ENCODE data around the gene PELI2.

- TF ChIP-seq E2F5 (CRISPR knock-in tag; IDR thresholded peaks at IDR 0.05) (no peak), FOXP4 (CRISPR knock-in tag; IDR thresholded peaks at IDR 0.05) (no peak), NR2C2 (CRISPR knock-in tag; IDR thresholded peaks at IDR 0.05) (no peak), ZNF263 (CRISPR knock-in tag; IDR thresholded peaks at IDR 0.05; ENCODE audit: low read depth) (no peak), CTCF (IDR thresholded peaks at IDR 0.05) (no peak), ATF6 (CRISPR knock-in tag; IDR thresholded peaks at IDR 0.05) (no peak), SMAD3 (CRISPR knock-in tag; IDR thresholded peaks at IDR 0.05; ENCODE audit: borderline replicate concordance) (no peak), ATF3 (CRISPR knock-in tag; conservative IDR thresholded peaks at IDR 0.05) (no peak), MAX (CRISPR knock-in tag; IDR thresholded peaks at IDR 0.05) (no peak), ELF4 (CRISPR knock-in tag; IDR thresholded peaks at IDR 0.05; ENCODE audit: low read depth) (no peak), MXD4 (CRISPR knock-in tag; IDR thresholded peaks at IDR 0.05; ENCODE audit: borderline replicate concordance) (no peak), E2F4 (CRISPR knock-in tag; IDR thresholded peaks at IDR 0.05; ENCODE audit: borderline replicate concordance, low read depth) (no peak)
Measured at GRCh38 chr14:56212521-56212920, 94.3 kb downstream of the PELI2 start.

All from WTC11 (cell line).